Left forelimb (tissue), 1 donor: Measurements from ENCODE around the gene VSTM2A.
"Not testable (repeated sequence)": the region's sequence is repeated elsewhere in the genome, so short reads cannot be mapped to it uniquely, and the experiment has no call there.

Experiments
- DNase-seq: peaks from one replicate; pipeline ENCODE4 v3.0.0-alpha.2; 2018; ENCODE audit warnings: low spot score

Gene VSTM2A, protein sequence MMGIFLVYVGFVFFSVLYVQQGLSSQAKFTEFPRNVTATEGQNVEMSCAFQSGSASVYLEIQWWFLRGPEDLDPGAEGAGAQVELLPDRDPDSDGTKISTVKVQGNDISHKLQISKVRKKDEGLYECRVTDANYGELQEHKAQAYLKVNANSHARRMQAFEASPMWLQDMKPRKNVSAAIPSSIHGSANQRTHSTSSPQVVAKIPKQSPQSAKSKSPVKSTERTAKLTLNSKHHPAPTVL

DNA sequence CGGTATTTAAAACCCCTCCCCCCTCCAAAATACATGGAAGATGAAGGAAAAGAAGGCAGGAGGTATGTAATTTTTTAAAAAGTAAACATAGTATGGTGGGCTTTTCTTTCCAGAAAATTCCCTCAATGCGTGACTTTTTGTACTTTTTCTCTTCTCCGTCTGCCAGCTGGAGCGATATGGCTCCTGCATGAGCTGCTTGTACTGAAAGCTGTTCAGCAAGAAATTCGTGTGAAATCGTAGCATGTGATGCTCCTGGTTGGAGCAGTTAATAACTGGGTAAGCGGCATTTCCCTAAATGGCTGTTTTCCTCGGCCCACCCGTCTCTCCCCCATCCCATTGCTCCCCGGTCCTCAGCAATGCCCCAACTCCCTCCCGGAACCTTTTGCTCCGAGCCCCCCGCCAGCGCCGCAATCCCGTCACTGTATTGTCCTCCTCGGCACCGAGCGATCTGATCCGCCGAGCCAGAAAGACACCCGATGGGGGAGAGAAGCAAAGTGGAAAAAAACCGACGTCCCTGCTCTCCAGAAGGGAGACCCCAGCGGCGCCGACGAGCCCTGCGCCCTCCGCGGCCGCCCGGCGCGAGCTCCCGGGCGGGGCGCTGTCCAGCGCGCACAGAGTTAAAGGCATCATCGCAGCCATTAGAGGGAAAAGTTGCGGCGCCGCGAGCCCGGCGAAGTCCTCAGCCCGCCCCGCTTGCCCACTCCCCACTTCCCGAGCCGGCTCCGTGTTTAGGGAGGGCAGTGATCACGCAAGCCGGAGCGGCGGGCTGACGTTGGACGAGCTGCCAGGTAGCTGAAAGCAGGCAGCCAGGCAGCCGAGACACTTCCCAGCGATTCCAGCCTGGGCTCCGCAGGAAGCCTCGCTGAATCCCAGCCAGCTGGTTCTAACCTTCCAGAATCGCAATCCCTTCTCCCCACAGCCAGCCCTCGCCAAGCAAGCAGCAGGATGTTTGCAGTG, at the start of gene VSTM2A:
Gene VSTM2A (plus strand): TSS at position 707 of the 957 bp plus-strand sequence. CDS start 356 bp downstream, outside the sequence.
- no peak for DNase-seq

DNA sequence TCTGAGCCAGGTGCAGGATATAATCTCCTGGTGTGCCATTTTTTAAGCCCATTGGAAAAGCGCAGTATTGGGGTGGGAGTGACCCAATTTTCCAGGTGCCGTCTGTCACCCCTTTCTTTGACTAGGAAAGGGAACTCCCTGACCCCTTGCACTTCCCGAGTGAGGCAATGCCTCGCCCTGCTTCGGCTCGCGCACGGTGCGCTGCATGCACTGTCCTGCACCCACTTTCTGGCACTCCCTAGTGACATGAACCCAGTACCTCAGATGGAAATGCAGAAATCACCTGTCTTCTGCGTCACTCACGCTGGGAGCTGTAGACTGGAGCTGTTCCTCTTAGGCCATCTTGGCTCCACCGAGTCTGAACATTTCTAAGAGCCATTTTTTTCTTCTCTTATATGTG, 37.6 kb upstream of the VSTM2A start:
- DNase-seq: not testable (repeated sequence)

DNA sequence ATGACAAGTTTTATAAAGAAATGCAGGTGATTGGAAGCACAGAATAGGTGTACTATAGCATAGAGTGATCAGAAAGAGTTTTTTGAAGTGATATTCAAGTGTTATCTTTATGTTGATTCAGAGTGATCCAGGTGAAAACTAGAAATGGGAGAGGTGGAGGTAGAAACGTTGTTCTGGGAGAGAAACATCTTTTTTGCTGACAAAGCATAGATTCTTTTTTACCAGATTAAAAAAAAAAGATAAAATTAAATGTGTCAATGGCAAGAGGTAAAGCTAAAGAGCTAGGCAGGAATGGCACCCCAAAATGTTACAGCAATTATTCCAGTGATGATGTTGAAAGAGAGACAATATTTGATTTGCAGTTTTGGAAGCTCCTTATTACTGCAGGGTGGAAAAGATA, 12.6 kb upstream of the VSTM2A start:
- DNase-seq: no peak

DNA sequence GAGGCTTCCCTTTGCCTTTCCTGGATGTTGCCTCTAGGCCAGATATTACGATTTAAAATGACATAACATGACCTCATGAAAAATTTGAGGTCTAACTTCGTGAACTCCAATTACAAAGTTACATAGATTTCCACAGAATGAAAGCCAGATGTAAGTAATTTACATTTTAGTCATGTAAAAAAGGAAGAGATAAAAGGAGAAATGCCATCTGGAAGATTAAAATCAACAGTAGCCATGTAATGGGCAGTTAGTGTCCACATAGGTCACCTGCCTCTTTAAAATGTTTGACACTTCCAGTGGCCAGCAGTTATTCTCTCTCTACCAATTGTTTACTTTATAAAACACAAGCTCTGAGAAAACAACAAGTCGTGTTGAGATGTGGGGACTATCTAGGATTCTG, 4.1 kb upstream of the VSTM2A start:
- no peak for DNase-seq

GRCh38 chr7:54543051-54543488, 895 bp downstream of the VSTM2A start:
- no peak for DNase-seq

- no peak for DNase-seq
These were observed 2.0 kb downstream of the VSTM2A start for GRCh38 chr7:54544149-54544526.

- no peak for DNase-seq
These were observed 2.5 kb downstream of the VSTM2A start for GRCh38 chr7:54544527-54545240.

GRCh38 chr7:54545241-54545563, 3.0 kb downstream of the VSTM2A start:
- DNase-seq: no peak

- DNase-seq: no peak
These were observed 4.2 kb downstream of the VSTM2A start for GRCh38 chr7:54546081-54546985.

DNA sequence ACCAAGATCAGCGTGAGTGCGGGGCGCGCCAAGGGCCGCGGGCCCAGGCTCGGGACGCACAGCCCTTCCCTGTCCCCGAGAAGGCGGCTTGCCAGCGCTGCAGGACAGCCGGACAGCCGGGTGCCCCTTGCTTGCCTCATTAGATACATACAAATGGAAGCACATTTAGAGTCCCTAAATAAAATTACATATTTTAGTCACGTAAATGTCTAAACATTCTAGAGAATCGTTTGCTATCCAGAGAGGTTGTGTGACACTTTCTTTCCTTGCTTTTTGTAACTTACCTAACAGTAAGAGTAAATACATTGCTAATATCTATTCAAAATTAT, 4.8 kb downstream of the VSTM2A start:
- no peak for DNase-seq

DNA sequence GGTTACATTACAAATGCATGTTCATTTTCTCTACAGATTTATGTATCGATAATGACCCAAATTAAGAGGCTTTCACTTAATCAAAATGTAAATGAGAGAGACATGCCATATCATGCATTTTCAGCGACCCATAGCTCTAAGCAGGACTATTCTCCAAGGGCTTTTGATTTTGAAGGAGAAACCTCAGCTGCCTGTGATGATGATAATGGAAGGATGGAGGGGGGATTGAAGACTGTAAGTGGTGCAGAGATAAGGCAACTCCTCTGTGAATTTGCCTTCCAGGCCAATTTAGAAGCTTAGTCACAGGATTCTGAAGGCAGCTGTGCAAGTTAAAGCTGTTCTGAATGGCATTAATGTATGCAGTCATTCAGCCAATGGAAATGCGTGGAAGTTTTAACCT, 8.3 kb downstream of the VSTM2A start:
- DNase-seq: no peak

DNA sequence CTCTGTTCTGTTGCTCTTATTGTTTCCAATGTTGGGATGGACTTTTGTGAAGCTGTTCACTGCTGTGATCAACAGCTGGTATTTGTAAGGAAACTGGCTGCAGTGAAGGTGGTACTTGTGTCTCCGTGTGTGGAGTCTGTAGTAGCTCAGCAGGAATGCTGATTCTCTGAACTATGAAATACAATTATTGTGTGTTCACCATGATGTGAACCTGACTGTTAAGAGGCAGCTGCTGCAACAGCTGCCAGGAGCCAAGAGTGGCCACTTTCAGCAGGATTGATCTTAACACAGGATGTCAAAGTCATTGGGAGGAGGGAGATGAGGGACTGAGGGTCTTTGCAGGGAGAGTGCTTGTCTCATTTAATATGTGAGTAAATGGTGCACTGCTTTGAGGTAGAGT, 13.9 kb downstream of the VSTM2A start:
- DNase-seq: no peak

DNA sequence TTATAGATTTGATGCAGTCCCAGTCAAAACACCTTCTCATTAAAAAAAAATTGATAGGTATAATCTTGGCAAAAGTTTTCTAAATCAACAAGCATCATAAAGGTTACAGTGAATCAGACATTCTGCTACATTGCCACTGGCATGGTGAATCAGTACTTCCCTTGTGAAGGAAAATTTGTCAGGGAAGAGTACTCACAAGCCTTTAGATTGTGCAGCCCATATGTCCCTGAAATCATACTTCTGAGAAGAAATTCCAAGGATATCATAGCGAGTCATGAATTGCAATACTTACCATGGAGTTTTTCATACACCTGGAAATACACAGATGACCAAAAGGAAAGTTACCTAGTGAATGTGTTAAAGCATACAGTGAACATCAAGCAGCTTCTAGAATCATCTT, 17.2 kb downstream of the VSTM2A start:
- DNase-seq: no peak

GRCh38 chr7:54560198-54560597, 18.0 kb downstream of the VSTM2A start:
- no peak for DNase-seq

- no peak for DNase-seq
These were observed 18.5 kb downstream of the VSTM2A start for GRCh38 chr7:54560723-54561122.

DNA sequence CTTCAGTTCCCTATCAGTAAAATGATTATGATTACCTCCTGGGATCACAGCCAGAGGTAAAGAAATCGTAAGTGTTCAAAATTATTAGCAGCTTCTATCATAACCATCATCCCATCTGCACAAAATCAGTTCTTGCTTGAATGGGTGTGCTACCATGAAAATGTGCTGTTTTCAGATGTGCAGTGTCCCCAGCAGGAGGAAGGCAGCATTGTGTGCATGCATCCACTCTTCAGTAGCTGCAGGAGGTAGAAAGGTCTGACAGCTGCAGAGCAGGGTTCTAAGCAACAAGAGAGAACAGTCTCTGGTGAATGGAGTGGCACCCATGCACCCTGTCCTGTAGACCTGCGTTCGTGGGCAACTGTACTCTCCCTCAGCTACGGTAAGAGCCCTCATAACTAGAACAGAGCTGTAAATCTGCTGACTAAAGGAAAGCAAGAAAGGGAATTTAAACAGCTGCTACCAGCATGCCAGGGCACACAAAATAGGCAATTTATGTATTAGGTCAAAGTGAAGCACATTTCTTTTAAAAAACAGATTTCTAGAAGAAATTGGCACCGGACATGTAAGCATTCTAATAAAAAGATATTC, 21.2 kb downstream of the VSTM2A start:
- DNase-seq: no peak

DNA sequence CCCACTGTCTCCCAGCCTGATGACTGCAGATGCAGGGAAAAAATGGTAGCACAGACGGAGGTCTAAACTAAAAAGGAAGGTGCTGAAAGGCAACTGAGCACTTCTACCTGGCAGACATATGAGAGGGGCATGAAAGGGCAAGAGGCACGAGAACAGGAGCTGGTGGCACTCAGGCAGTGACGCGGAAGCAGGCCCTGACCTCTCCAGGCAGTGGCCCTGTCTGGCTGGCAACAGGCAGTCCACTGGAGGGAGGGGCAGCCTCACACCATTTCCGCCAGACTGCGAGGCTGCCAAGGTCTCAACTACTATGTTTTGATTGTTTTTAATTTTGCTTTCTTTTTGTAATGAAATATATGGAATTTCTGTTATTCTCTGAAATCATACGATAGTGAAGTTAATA, 23.3 kb downstream of the VSTM2A start:
- DNase-seq: no peak

GRCh38 chr7:54581511-54581910, 39.3 kb downstream of the VSTM2A start:
- DNase-seq: no peak

GRCh38 chr7:54591404-54592386, 49.5 kb downstream of the VSTM2A start:
- no peak for DNase-seq

DNA sequence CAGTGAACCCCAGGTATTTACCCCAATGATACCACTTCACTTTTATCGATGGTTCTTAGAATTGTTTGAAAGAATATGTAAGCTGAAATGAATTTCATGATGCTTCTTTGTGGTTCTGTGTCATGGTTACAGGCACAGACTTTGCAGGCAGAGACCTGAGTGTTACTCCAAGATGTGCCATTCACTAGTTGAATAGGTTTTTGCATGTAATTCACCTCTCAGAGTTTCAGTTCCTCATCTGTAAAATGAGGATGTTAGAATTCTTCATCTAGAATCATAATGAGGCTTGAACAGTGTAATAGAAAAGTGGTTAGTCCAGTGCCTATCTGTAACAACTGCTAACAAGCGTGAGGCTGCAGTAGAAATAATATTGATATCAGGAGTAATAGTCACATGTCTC, 54.6 kb downstream of the VSTM2A start:
- no peak for DNase-seq
